ENCODE results near the gene FTL. TPM values are rescaled to one million over a fixed set of nuclear protein-coding genes. Genes with fewer than 3 reads are reported as not detected.

FTL gene
- polyA plus RNA-seq, 1 experiment, result 3,644 TPM

- ChIA-PET CTCF (no interaction called here), POLR2A (no interaction called here)
- no peak for DNase-seq (ENCODE audit: low read depth, low spot score)
- Histone ChIP-seq H3K27me3 (ENCODE audit: control insufficient read depth, insufficient read depth, low read length) (no peaks in the 10 kb centered on the region), H3K9me3 (ENCODE audit: control insufficient read depth, insufficient read depth, low read length) (peaks cover 24% of the 10 kb centered on the region), H3K4me3 (ENCODE audit: low read depth, low read length) (no peak overlapping the region), H3K27ac (ENCODE audit: low read depth, low read length) (no peak overlapping the region)
- TF ChIP-seq CTCF (IDR thresholded peaks at IDR 0.05; ENCODE audit: low read depth, low read length), result no peak
These were observed 19.3 kb upstream of the FTL start for GRCh38 chr19:48945817-48946216.

- ChIA-PET CTCF (no interaction called here), POLR2A (no interaction called here)
These were observed 18.4 kb upstream of the FTL start for GRCh38 chr19:48946463-48947257.

GRCh38 chr19:48947258-48947542 lies 17.9 kb upstream of the FTL start:
- Histone ChIP-seq H3K4me3 (ENCODE audit: low read depth, low read length) (no peak overlapping the region), H3K9me3 (ENCODE audit: control insufficient read depth, insufficient read depth, low read length) (peaks cover 18% of the 10 kb centered on the region), H3K27me3 (ENCODE audit: control insufficient read depth, insufficient read depth, low read length) (no peaks in the 10 kb centered on the region), H3K27ac (ENCODE audit: low read depth, low read length) (no peak overlapping the region)
- POLR2A ChIA-PET, result no interaction called here
- DNase-seq (ENCODE audit: low read depth, low spot score), result no peak
- no peak for TF ChIP-seq CTCF (IDR thresholded peaks at IDR 0.05; ENCODE audit: low read depth, low read length)
- CTCF ChIA-PET, result no interaction called here

More at GRCh38 chr19:48946463-48947257, 18.4 kb upstream of the FTL start:
- Histone ChIP-seq H3K27ac (ENCODE audit: low read depth, low read length) (no peak overlapping the region), H3K27me3 (ENCODE audit: control insufficient read depth, insufficient read depth, low read length) (no peaks in the 10 kb centered on the region), H3K9me3 (ENCODE audit: control insufficient read depth, insufficient read depth, low read length) (peaks cover 18% of the 10 kb centered on the region), H3K4me3 (ENCODE audit: low read depth, low read length) (no peak overlapping the region)
- no peak for TF ChIP-seq CTCF (IDR thresholded peaks at IDR 0.05; ENCODE audit: low read depth, low read length)
- DNase-seq (ENCODE audit: low read depth, low spot score), result no peak

- no peak for TF ChIP-seq CTCF (IDR thresholded peaks at IDR 0.05; ENCODE audit: low read depth, low read length)
- ChIA-PET CTCF (no interaction called here), POLR2A (no interaction called here)
- Histone ChIP-seq H3K4me3 (ENCODE audit: low read depth, low read length) (no peak overlapping the region), H3K27ac (ENCODE audit: low read depth, low read length) (no peak overlapping the region), H3K27me3 (ENCODE audit: control insufficient read depth, insufficient read depth, low read length) (no peaks in the 10 kb centered on the region), H3K9me3 (ENCODE audit: control insufficient read depth, insufficient read depth, low read length) (peaks cover 18% of the 10 kb centered on the region)
- DNase-seq (ENCODE audit: low read depth, low spot score), result no peak
These were observed 14.9 kb upstream of the FTL start for GRCh38 chr19:48950159-48950558.

GRCh38 chr19:48950830-48951519 lies 14.1 kb upstream of the FTL start:
- peaks cover 18% of the 10 kb centered on the region for H3K9me3 ChIP-seq (ENCODE audit: control insufficient read depth, insufficient read depth, low read length)
- H3K27ac ChIP-seq (ENCODE audit: low read depth, low read length), result no peak overlapping the region
- no peaks in the 10 kb centered on the region for H3K27me3 ChIP-seq (ENCODE audit: control insufficient read depth, insufficient read depth, low read length)
- H3K4me3 ChIP-seq (ENCODE audit: low read depth, low read length), result no peak overlapping the region
- TF ChIP-seq CTCF (IDR thresholded peaks at IDR 0.05; ENCODE audit: low read depth, low read length), result no peak
- ChIA-PET POLR2A (interaction anchor here (0.5 kb wide), 1 partner anchor 25 kb away, joined by 3 read pairs; no protein-coding TSS in a partner anchor), CTCF (no interaction called here)
- no peak for DNase-seq (ENCODE audit: low read depth, low spot score)

Data from AG04450 (cell line).